Liver (tissue), 9 donors: ENCODE measurements around the gene SLCO2A1. TPM values are rescaled to one million over a fixed set of nuclear protein-coding genes. Genes with fewer than 3 reads are reported as not detected.

Experiments used
- DNase-seq: peaks from one replicate; pipeline ENCODE4 v3.0.0-alpha.2; 2017; ENCODE audit warnings: low spot score
- H3K27ac ChIP-seq, 2 donors: one replicate each; pipeline ENCODE4 v1.7.0; 2013; ENCODE audit warnings: inconsistent platforms in 2 of 2, low read length in 2 of 2, control low read depth in 1 of 2, low read depth in 1 of 2, mild to moderate bottlenecking in 1 of 2
- H3K27me3 ChIP-seq, 4 donors: one replicate each; pipeline versions ENCODE4 v1.6.1 to v1.7.0; 2013; ENCODE audit warnings: low read length in 3 of 4, inconsistent platforms in 1 of 4, mild to moderate bottlenecking in 1 of 4, moderate library complexity in 1 of 4; ENCODE audit not compliant: control insufficient read depth in 4 of 4, insufficient read depth in 4 of 4
- H3K36me3 ChIP-seq, 4 donors: one replicate each; pipeline versions ENCODE4 v1.6.1 to v1.7.0; 2013; ENCODE audit warnings: low read length in 3 of 4, mild to moderate bottlenecking in 3 of 4, low read depth in 1 of 4, moderate library complexity in 1 of 4; ENCODE audit not compliant: control insufficient read depth in 4 of 4, insufficient read depth in 3 of 4
- H3K4me1 ChIP-seq, 4 donors: one replicate each; pipeline versions ENCODE4 v1.6.1 to v1.7.0; 2013; ENCODE audit warnings: low read length in 3 of 4, mild to moderate bottlenecking in 3 of 4, moderate library complexity in 1 of 4; ENCODE audit not compliant: control insufficient read depth in 4 of 4, insufficient read depth in 4 of 4
- H3K4me3 ChIP-seq, 3 donors: one replicate each; pipeline versions ENCODE4 v1.6.1 to v1.7.0; 2013; ENCODE audit warnings: low read length in 3 of 3, control low read depth in 1 of 3, low read depth in 1 of 3, mild to moderate bottlenecking in 1 of 3
- H3K9ac ChIP-seq, 2 donors: one replicate each; pipeline ENCODE4 v1.7.0; 2013; ENCODE audit warnings: low read length in 2 of 2, mild to moderate bottlenecking in 2 of 2, moderate library complexity in 2 of 2, control low read depth in 1 of 2, low read depth in 1 of 2
- H3K9me3 ChIP-seq, 4 donors: one replicate each; pipeline versions ENCODE4 v1.6.1 to v1.7.0; 2013; ENCODE audit warnings: low read length in 3 of 4; ENCODE audit not compliant: control insufficient read depth in 4 of 4
- CTCF ChIP-seq: fragments of 150-350 bp; IDR thresholded peaks from 2 replicates; pipeline ENCODE4 v1.5.1; 2017; ENCODE audit warnings: improper control_type of control experiment, low read depth, low read length; ENCODE audit not compliant: missing input control
- FOXA2 ChIP-seq: IDR thresholded peaks from 2 replicates; pipeline ENCODE4 v1.6.1; 2016; ENCODE audit warnings: antibody characterized with exemption
- GABPA ChIP-seq, 2 donors: IDR thresholded peaks in 1 of 2; conservative IDR thresholded peaks in 1 of 2; 2 replicates each; pipeline ENCODE4 v1.6.1; 2016; ENCODE audit warnings: antibody characterized with exemption in 2 of 2, mild to moderate bottlenecking in 1 of 2, moderate library complexity in 1 of 2
- HNF4A ChIP-seq, 2 donors: conservative IDR thresholded peaks; 2 replicates each; pipeline ENCODE4 v1.6.1; 2016; ENCODE audit warnings: antibody characterized with exemption in 2 of 2, mild to moderate bottlenecking in 2 of 2
- HNF4G ChIP-seq: IDR thresholded peaks from 2 replicates; pipeline ENCODE4 v1.6.1; 2016; ENCODE audit warnings: antibody characterized with exemption
- JUND ChIP-seq, 2 donors: IDR thresholded peaks; 2 replicates each; pipeline ENCODE4 v1.6.1; 2016; ENCODE audit warnings: antibody characterized with exemption in 2 of 2
- MAX ChIP-seq: IDR thresholded peaks from 2 replicates; pipeline ENCODE4 v1.6.1; 2016; ENCODE audit warnings: antibody characterized with exemption
- NR2F2 ChIP-seq: IDR thresholded peaks from 2 replicates; pipeline ENCODE4 v1.6.1; 2016; ENCODE audit warnings: antibody characterized with exemption
- RAD21 ChIP-seq, 2 donors: IDR thresholded peaks; 2 replicates each; pipeline ENCODE4 v1.6.1; 2016; ENCODE audit warnings: antibody characterized with exemption in 2 of 2, mild to moderate bottlenecking in 2 of 2
- REST ChIP-seq: IDR thresholded peaks from 2 replicates; pipeline ENCODE4 v1.6.1; 2016; ENCODE audit warnings: antibody characterized with exemption, mild to moderate bottlenecking
- SP1 ChIP-seq: IDR thresholded peaks from 2 replicates; pipeline ENCODE4 v1.6.1; 2018; ENCODE audit warnings: antibody characterized with exemption, mild to moderate bottlenecking
- YY1 ChIP-seq: IDR thresholded peaks from 2 replicates; pipeline ENCODE4 v1.6.1; 2016; ENCODE audit warnings: antibody characterized with exemption, mild to moderate bottlenecking
- ZBTB33 ChIP-seq: IDR thresholded peaks from 2 replicates; pipeline ENCODE4 v1.6.1; 2016; ENCODE audit warnings: antibody characterized with exemption
- WGBS: extraction: QIAGEN DNeasy Blood & Tissue Kit; methylation state at CpG from one replicate; pipeline ENCODE4 v1.1.7; 2013; 5-methylcytosine and 5-hydroxymethylcytosine counted together
- polyA plus RNA-seq, 2 donors: library from polyadenylated mRNA; stranded (reverse) in 1 of 2; unstranded in 1 of 2; fragments of 200-250 nt in 1 of 2; fragments of >200 nt in 1 of 2; fragmentation: Nextera tagmentation in 1 of 2; extraction: Ambion mirVana in 1 of 2; gene quantifications; one replicate each; pipeline versions ENCODE4 v1.2.1 to v1.2.3, GENCODE V29; 2013 to 2015
- total RNA-seq, 2 donors: library from RNA; depleted of rRNA; stranded (reverse); fragments of >200 nt; gene quantifications; one replicate each; pipeline ENCODE4 v1.2.3, GENCODE V29; 2014
- donor health status: healthy.
- donor health status: healthy.
- donor health status: healthy.
- donor health status: healthy.
- donor health status: healthy.

The SLCO2A1 gene
- total and polyA plus RNA-seq, 4 donors, result 0.56 to 3.1 (median 2.2) TPM

GRCh38 chr3:134074790-134075567 is 45.3 kb upstream of the SLCO2A1 start:
- no peaks in the 10 kb centered on the region for H3K9me3 ChIP-seq
- H3K27me3 ChIP-seq, result no peaks in the 10 kb centered on the region
- DNase-seq, result no peak
- H3K9ac ChIP-seq, result no peak overlapping the region
- no peak for TF ChIP-seq NR2F2
- TF ChIP-seq ZBTB33, result no peak
- no peak for TF ChIP-seq CTCF
- TF ChIP-seq REST, result no peak
- TF ChIP-seq GABPA (IDR thresholded peaks at IDR 0.05 in 1 of 2, conservative IDR thresholded peaks at IDR 0.05 in 1 of 2), result no peak
- no peak for TF ChIP-seq MAX
- TF ChIP-seq RAD21 (IDR thresholded peaks at IDR 0.05), result no peak
- no peak for TF ChIP-seq HNF4G
- no peak for TF ChIP-seq FOXA2
- TF ChIP-seq YY1, result no peak
- H3K4me1 ChIP-seq, result no peaks in the 10 kb centered on the region
- no peak overlapping the region for H3K4me3 ChIP-seq
- WGBS, result 91% methylated on average over 9 of the region's 9 CpGs
- no peak overlapping the region for H3K27ac ChIP-seq
- H3K36me3 ChIP-seq, result peaks cover 0 to 2% (median 0%) of the 10 kb centered on the region in 4 donors

GRCh38 chr3:134074001-134074789 is 44.5 kb upstream of the SLCO2A1 start:
- Histone ChIP-seq H3K9me3 (no peaks in the 10 kb centered on the region), H3K4me1 (no peaks in the 10 kb centered on the region), H3K27ac (no peak overlapping the region), H3K27me3 (no peaks in the 10 kb centered on the region), H3K9ac (no peak overlapping the region), H3K36me3 (peaks cover 0 to 2% (median 0%) of the 10 kb centered on the region in 4 donors), H3K4me3 (no peak overlapping the region)
- TF ChIP-seq MAX, result no peak
- no peak for TF ChIP-seq HNF4A (conservative IDR thresholded peaks at IDR 0.05)
- TF ChIP-seq HNF4G, result no peak
- TF ChIP-seq JUND (IDR thresholded peaks at IDR 0.05), result no peak
- no peak for TF ChIP-seq REST
- no peak for TF ChIP-seq SP1
- no peak for TF ChIP-seq GABPA (IDR thresholded peaks at IDR 0.05 in 1 of 2, conservative IDR thresholded peaks at IDR 0.05 in 1 of 2)
- DNase-seq, result peak; percentile 12
- WGBS, result 87% methylated on average over 10 of the region's 10 CpGs
